Heart right ventricle (tissue), 16 donors: ENCODE data around the gene RERG. TPM values are rescaled to one million over a fixed set of nuclear protein-coding genes. Genes with fewer than 3 reads are reported as not detected.

Experiments
- ATAC-seq, 8 donors: fragments of 200-7000 bp; cut with Tn5 transposase; one replicate each; pipeline ENCODE4 v1.9.1; 2020; ENCODE audit warnings: mild to moderate bottlenecking in 8 of 8, moderate library complexity in 8 of 8, moderate number of reproducible peaks in 1 of 8
- DNase-seq, 2 donors: peaks; one replicate each; pipeline ENCODE4 v3.0.0-alpha.2; 2020
- H3K27ac ChIP-seq, 10 donors: fragments of 200-600 bp; sonication (generic) in 2 of 10; one replicate each; pipeline versions ENCODE4 v1.5.0 to v1.8.0; 2020 to 2022; ENCODE audit warnings: mild to moderate bottlenecking in 3 of 10
- H3K27me3 ChIP-seq, 7 donors: fragments of 200-600 bp; one replicate each; pipeline ENCODE4 v1.8.0; 2021 to 2022; ENCODE audit warnings: mild to moderate bottlenecking in 2 of 7
- H3K36me3 ChIP-seq, 9 donors: fragments of 200-600 bp; sonication (generic) in 1 of 9; one replicate each; pipeline versions ENCODE4 v1.5.0 to v1.8.0; 2020 to 2022; ENCODE audit warnings: mild to moderate bottlenecking in 2 of 9
- H3K4me1 ChIP-seq, 9 donors: fragments of 200-600 bp; sonication (generic) in 1 of 9; one replicate each; pipeline versions ENCODE4 v1.5.0 to v1.8.0; 2020 to 2022; ENCODE audit warnings: mild to moderate bottlenecking in 4 of 9
- H3K4me3 ChIP-seq, 10 donors: fragments of 200-600 bp; sonication (generic) in 2 of 10; one replicate each; pipeline versions ENCODE4 v1.5.0 to v1.8.0; 2020 to 2022; ENCODE audit warnings: mild to moderate bottlenecking in 7 of 10, moderate library complexity in 2 of 10
- H3K9me3 ChIP-seq, 11 donors: fragments of 200-600 bp in 10 of 11; sonication (generic) in 2 of 11; one replicate each; pipeline versions ENCODE4 v1.5.0 to v1.8.0; 2013 to 2022; ENCODE audit warnings: mild to moderate bottlenecking in 2 of 11, control low read depth in 1 of 11, moderate library complexity in 1 of 11
- CTCF ChIP-seq, 9 donors: fragments of 200-600 bp; sonication (generic) in 2 of 9; IDR thresholded peaks; one replicate each; pipeline versions ENCODE4 v1.5.0 to v1.8.0; 2021 to 2022; ENCODE audit warnings: antibody characterized with exemption in 9 of 9, mild to moderate bottlenecking in 5 of 9, moderate library complexity in 1 of 9
- WGBS, 2 donors: extraction: QIAGEN DNeasy Blood & Tissue Kit; methylation state at CpG; one replicate each; pipeline ENCODE4 v1.1.7; 2013; ENCODE audit warnings: inconsistent platforms in 1 of 2; 5-methylcytosine and 5-hydroxymethylcytosine counted together
- intact Hi-C, 10 donors: fragments of 100-400 bp; cut with DNase I; formaldehyde crosslinking; loops; one replicate each; pipeline versions ENCODE4 v1.11.1 to v1.14.2; 2022
- polyA plus RNA-seq, 2 donors: library from polyadenylated mRNA; stranded (reverse); fragments of 200-250 nt; gene quantifications; one replicate each; pipeline ENCODE4 v1.2.3, GENCODE V29; 2013
- total RNA-seq, 10 donors: library from RNA; stranded (reverse); fragmentation: NEBNext Ultra II Directional in 3 of 10; extraction: Animal tissue kit (Norgen Biotek cat#: 25700) in 3 of 10; gene quantifications; one replicate each; pipeline versions ENCODE4 v1.2.1 to v1.2.4, GENCODE V29; 2021 to 2023
- donor health status: Arrhythmogenic right ventricular cardiomyopathy.
- donor health status: ischemic (EF 13 %, LVEDD 7.1; RV severe dilation, severe dysfunction).
- donor health status: healthy with polysubstance abuse.
- donor health status: DM: no; HTN: yes; CAD: no.
- donor health status: DM: no; HTN: no; CAD: no.
- donor health status: ischemic (EF 25% LVEDD 6.9; RV normal size, moderate dysfunction).
- donor health status: ischemic (EF 25% LVEDD 5.7; RV mildly dilated, moderate dysfunction).
- donor health status: healthy.
- donor health status: DM: yes; HTN: yes; CAD: no.
- donor health status: Ischemic cardiomyopathy.
- donor health status: ischemic (EF 35%, LVEDD 5.7; RV mildly dilated, moderate dysfunction).
- donor health status: nonischemic (EF 11% LVEDD 7.7; RV severe dilation, severe dysfunction).
- donor health status: DM: yes; HTN: yes; CAD: no.
- donor health status: PGD.
- donor health status: ischemic (EF 29% LVEDD 5.4; RV normal size, mild dysfunction).
- donor health status: nonischemic (EF 23%, LVEDD 6.1; RV moderate dilation, normal function).

The RERG gene
- total and polyA plus RNA-seq, 12 donors: 2.1 to 9.7 (median 2.7) TPM

DNA sequence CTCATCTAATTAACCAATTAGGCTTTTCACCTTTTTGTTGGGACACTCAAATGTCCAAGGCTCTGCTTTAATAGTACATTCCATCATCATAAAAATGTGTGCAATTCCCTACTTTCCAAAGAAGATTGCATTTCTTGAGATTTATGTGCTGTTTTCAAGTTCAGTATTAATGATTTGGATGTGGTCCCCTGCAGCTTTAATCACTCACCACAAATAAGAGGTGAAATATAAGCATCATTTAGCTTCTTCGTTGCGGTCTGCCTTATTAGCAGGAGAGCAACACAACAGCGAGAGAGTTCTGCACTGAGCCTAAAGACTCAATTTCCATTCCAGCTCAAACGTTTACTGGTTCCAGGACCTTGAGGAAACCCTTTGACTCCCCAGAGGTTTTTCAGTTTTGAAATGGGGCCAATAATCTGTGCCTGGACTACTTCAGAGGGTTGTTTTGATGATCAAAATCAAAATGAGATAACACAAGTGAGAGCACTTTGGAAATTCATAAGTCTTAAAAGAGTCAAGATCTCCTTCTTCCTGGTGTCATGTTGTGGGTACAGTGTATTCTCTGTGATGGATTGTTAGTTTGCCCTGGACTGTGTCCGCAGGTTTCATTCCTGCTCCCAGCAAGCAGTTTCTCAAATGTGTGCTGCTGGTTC lies 53.1 kb downstream of the RERG start:
- Histone ChIP-seq H3K36me3 (no peaks in the 10 kb centered on the region), H3K4me1 (peaks cover 0 to 33% (median 3%) of the 10 kb centered on the region in 9 donors), H3K27me3 (no peaks in the 10 kb centered on the region), H3K27ac (peak overlapping the region in 4 of 10 donors; percentile 7 to 24 (median 18)), H3K4me3 (no peak overlapping the region), H3K9me3 (peaks cover 0 to 5% (median 0%) of the 10 kb centered on the region in 11 donors)
- 69 to 70% methylated on average over 5 of the region's 5 CpGs for WGBS, 2 donors
- DNase-seq: peak in 1 of 2 donors; percentile 48
- TF ChIP-seq CTCF (IDR thresholded peaks at IDR 0.05): no peak
- intact Hi-C loops: loop anchor here in 1 of 10 donors (5.0 kb wide), 1 partner anchor 49 kb away; no protein-coding TSS in a partner anchor
- ATAC-seq: peak in 1 of 8 donors; percentile 48

DNA sequence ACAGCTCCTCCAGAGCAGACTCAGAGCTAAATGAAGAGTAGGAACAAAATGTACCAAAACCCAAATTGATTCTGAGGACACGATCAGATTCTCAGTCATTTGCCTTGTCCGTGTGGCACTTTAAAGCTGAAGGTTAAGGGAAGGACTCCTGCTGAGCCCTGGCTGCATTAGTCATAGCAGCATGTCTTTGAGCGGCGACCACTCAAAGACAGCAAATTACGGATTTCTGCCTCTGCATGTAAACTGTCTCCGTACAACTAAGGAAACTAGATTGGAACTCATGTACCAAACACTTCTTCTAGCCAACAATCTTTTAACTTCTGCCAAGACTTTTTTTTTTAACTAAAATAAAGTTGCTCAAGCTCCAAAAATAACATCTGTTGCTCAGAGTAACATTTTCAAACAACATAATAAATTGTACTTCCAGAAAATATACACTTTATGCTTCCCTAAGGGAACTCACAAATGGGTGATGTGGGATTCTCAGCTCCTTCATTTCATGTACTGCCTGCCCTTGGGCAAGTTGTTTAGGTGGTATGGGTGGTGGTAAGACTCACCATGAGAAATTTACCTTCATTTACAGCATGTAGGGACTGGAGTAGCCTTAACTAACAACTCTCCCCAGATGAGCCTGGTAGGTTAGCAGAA lies 56.1 kb downstream of the RERG start:
- DNase-seq (no peak), ATAC-seq (peak; percentile 46 to 83 (median 72))
- no peak overlapping the region for H3K4me3 ChIP-seq
- intact Hi-C loops: loop anchor here in 1 of 10 donors (5.0 kb wide), 1 partner anchor 52 kb away; no protein-coding TSS in a partner anchor
- H3K36me3 ChIP-seq: no peaks in the 10 kb centered on the region
- no peak for TF ChIP-seq CTCF (IDR thresholded peaks at IDR 0.05)
- no peaks in the 10 kb centered on the region for H3K9me3 ChIP-seq
- WGBS, 2 donors: 47 to 48% methylated on average over 6 of the region's 6 CpGs
- H3K27me3 ChIP-seq: no peaks in the 10 kb centered on the region
- peak overlapping the region; percentile 32 to 75 (median 67) for H3K27ac ChIP-seq
- peaks cover 0 to 33% (median 3%) of the 10 kb centered on the region in 9 donors for H3K4me1 ChIP-seq

GRCh38 chr12:15163030-15163976 lies 57.9 kb downstream of the RERG start:
- Histone ChIP-seq H3K36me3 (no peaks in the 10 kb centered on the region), H3K27ac (peak overlapping the region in 6 of 10 donors; percentile 65 to 75 (median 67)), H3K9me3 (peaks cover 0 to 4% (median 0%) of the 10 kb centered on the region in 11 donors), H3K27me3 (no peaks in the 10 kb centered on the region), H3K4me3 (no peak overlapping the region), H3K4me1 (peaks cover 0 to 33% (median 3%) of the 10 kb centered on the region in 9 donors)
- ATAC-seq (peak in 1 of 8 donors; percentile 26), DNase-seq (no peak)
- no peak for TF ChIP-seq CTCF (IDR thresholded peaks at IDR 0.05)
- intact Hi-C loops: no loop called here
- 74 to 81% methylated on average over 11 of the region's 11 CpGs for WGBS, 2 donors

- H3K27me3 ChIP-seq: peaks cover 0 to 8% (median 0%) of the 10 kb centered on the region in 7 donors
- H3K9me3 ChIP-seq: peaks cover 0 to 6% (median 0%) of the 10 kb centered on the region in 11 donors
- no peak for TF ChIP-seq CTCF (IDR thresholded peaks at IDR 0.05)
- H3K4me1 ChIP-seq: peaks cover 0 to 15% (median 5%) of the 10 kb centered on the region in 9 donors
- no peak overlapping the region for H3K4me3 ChIP-seq
- no peaks in the 10 kb centered on the region for H3K36me3 ChIP-seq
- intact Hi-C loops: no loop called here
- DNase-seq (no peak), ATAC-seq (no peak)
- peak overlapping the region in 4 of 10 donors; percentile 23 to 53 (median 44) for H3K27ac ChIP-seq
- WGBS, 2 donors: 58 to 59% methylated on average over 3 of the region's 3 CpGs
These were observed 63.1 kb downstream of the RERG start for GRCh38 chr12:15158083-15158482.
